ENCODE results near the gene ITK.
"Not testable (repeated sequence)": the region's sequence is repeated elsewhere in the genome, so short reads cannot be mapped to it uniquely, and the experiment has no call there.

The ITK gene

GRCh38 chr5:157166214-157167213, 14.1 kb upstream of the ITK start, which contains the start of gene GARIN3:
Gene GARIN3 (minus strand): TSS chr5:157166264. CDS start chr5:157166168, 96 bp downstream.
- DNase-seq (ENCODE audit: low read depth, low spot score): no peak
- H3K4me3 ChIP-seq (ENCODE audit: low read length): no peak within 1 kb of the TSS

- no peak for DNase-seq (ENCODE audit: low read depth, low spot score)
- no peak overlapping the region for H3K4me3 ChIP-seq (ENCODE audit: low read length)
These were observed 13.4 kb upstream of the ITK start for GRCh38 chr5:157167214-157167621.

- no peak overlapping the region for H3K4me3 ChIP-seq (ENCODE audit: low read length)
- DNase-seq (ENCODE audit: low read depth, low spot score): no peak
These were observed 12.4 kb upstream of the ITK start for GRCh38 chr5:157168286-157168685.

GRCh38 chr5:157172403-157172802, 8.2 kb upstream of the ITK start:
- no peak overlapping the region for H3K4me3 ChIP-seq (ENCODE audit: low read length)
- DNase-seq (ENCODE audit: low read depth, low spot score): peak; percentile 69

GRCh38 chr5:157175071-157175612, 5.5 kb upstream of the ITK start:
- no peak overlapping the region for H3K4me3 ChIP-seq (ENCODE audit: low read length)

GRCh38 chr5:157177953-157178352, 2.7 kb upstream of the ITK start:
- no peak for DNase-seq (ENCODE audit: low read depth, low spot score)
- no peak overlapping the region for H3K4me3 ChIP-seq (ENCODE audit: low read length)

More at GRCh38 chr5:157175071-157175612, 5.5 kb upstream of the ITK start:
- no peak for DNase-seq (ENCODE audit: low read depth, low spot score)

GRCh38 chr5:157178966-157179365, 1.7 kb upstream of the ITK start:
- peak; percentile 68 for DNase-seq (ENCODE audit: low read depth, low spot score)
- no peak overlapping the region; the same call in 1 of the 2 replicates for H3K4me3 ChIP-seq (ENCODE audit: low read length)

- H3K4me3 ChIP-seq (ENCODE audit: low read length): peak overlapping the region; percentile 62
- DNase-seq (ENCODE audit: low read depth, low spot score): no peak
These were observed 1.6 kb downstream of the ITK start for GRCh38 chr5:157182143-157182757.

- DNase-seq (ENCODE audit: low read depth, low spot score): no peak
These were observed 3.6 kb downstream of the ITK start for GRCh38 chr5:157184117-157184670.

GRCh38 chr5:157185122-157185521, 4.5 kb downstream of the ITK start:
- not testable (repeated sequence) for H3K4me3 ChIP-seq (ENCODE audit: low read length); DNase-seq (ENCODE audit: low read depth, low spot score)

More at GRCh38 chr5:157184117-157184670, 3.6 kb downstream of the ITK start:
- H3K4me3 ChIP-seq (ENCODE audit: low read length): no peak overlapping the region

- no peak for DNase-seq (ENCODE audit: low read depth, low spot score)
- H3K4me3 ChIP-seq (ENCODE audit: low read length): no peak overlapping the region
These were observed 5.8 kb downstream of the ITK start for GRCh38 chr5:157186309-157187045.

- no peak overlapping the region for H3K4me3 ChIP-seq (ENCODE audit: low read length)
- no peak for DNase-seq (ENCODE audit: low read depth, low spot score)
These were observed 6.6 kb downstream of the ITK start for GRCh38 chr5:157187046-157187754.

- no peak overlapping the region for H3K4me3 ChIP-seq (ENCODE audit: low read length)
These were observed 7.6 kb downstream of the ITK start for GRCh38 chr5:157188270-157188669.

GRCh38 chr5:157189223-157189622, 8.6 kb downstream of the ITK start:
- no peak overlapping the region for H3K4me3 ChIP-seq (ENCODE audit: low read length)
- DNase-seq (ENCODE audit: low read depth, low spot score): no peak

More at GRCh38 chr5:157188270-157188669, 7.6 kb downstream of the ITK start:
- DNase-seq (ENCODE audit: low read depth, low spot score): no peak

GRCh38 chr5:157193699-157194424, 13.2 kb downstream of the ITK start:
- DNase-seq (ENCODE audit: low read depth, low spot score): peak; percentile 47
- H3K4me3 ChIP-seq (ENCODE audit: low read length): no peak overlapping the region

- H3K4me3 ChIP-seq (ENCODE audit: low read length): no peak overlapping the region
- DNase-seq (ENCODE audit: low read depth, low spot score): no peak
These were observed 15.4 kb downstream of the ITK start for GRCh38 chr5:157196045-157196444.

- H3K4me3 ChIP-seq (ENCODE audit: low read length): no peak overlapping the region
- DNase-seq (ENCODE audit: low read depth, low spot score): peak; percentile 54
These were observed 16.4 kb downstream of the ITK start for GRCh38 chr5:157197086-157197485.
